ENCODE results near the gene RRP15. TPM values are rescaled to one million over a fixed set of nuclear protein-coding genes. Genes with fewer than 3 reads are reported as not detected.

The RRP15 gene
- total RNA-seq, 1 donor from 2014 or later = 18.7 TPM

DNA sequence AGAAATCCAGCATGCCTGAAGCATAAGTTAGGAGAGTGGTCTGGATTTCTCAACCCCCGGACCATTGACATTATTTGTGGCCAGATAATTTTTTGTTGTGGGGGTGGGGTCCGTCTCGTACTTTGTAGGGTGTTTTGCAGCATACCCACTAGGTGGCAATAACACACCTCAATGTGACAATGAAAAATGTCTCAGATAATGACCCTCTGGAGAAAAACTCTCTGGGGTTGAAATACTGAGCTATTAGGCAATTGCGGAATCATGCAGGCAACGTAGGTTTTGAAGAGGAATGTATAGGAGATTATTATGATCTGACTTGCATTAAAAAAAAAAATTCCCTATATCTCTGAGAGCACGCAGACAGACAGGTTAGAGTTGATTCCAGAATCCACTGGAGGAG lies 25.3 kb upstream of the RRP15 start:
- no peak overlapping the region for H3K4me3 ChIP-seq
- H3K36me3 ChIP-seq = no peaks in the 10 kb centered on the region
- no peaks in the 10 kb centered on the region for H3K4me1 ChIP-seq
- no peaks in the 10 kb centered on the region for H3K9me3 ChIP-seq
- ATAC-seq = peak; percentile 23 to 42
- intact Hi-C loops (cut with DNase I) = no loop called here
- TF ChIP-seq, protein P1, sequence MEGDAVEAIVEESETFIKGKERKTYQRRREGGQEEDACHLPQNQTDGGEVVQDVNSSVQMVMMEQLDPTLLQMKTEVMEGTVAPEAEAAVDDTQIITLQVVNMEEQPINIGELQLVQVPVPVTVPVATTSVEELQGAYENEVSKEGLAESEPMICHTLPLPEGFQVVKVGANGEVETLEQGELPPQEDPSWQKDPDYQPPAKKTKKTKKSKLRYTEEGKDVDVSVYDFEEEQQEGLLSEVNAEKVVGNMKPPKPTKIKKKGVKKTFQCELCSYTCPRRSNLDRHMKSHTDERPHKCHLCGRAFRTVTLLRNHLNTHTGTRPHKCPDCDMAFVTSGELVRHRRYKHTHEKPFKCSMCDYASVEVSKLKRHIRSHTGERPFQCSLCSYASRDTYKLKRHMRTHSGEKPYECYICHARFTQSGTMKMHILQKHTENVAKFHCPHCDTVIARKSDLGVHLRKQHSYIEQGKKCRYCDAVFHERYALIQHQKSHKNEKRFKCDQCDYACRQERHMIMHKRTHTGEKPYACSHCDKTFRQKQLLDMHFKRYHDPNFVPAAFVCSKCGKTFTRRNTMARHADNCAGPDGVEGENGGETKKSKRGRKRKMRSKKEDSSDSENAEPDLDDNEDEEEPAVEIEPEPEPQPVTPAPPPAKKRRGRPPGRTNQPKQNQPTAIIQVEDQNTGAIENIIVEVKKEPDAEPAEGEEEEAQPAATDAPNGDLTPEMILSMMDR (IDR thresholded peaks at IDR 0.05) = peak; percentile 27
- no peak for DNase-seq
- H3K27me3 ChIP-seq (ENCODE audit: low read depth) = no peaks in the 10 kb centered on the region
- H3K27ac ChIP-seq = no peak overlapping the region

DNA sequence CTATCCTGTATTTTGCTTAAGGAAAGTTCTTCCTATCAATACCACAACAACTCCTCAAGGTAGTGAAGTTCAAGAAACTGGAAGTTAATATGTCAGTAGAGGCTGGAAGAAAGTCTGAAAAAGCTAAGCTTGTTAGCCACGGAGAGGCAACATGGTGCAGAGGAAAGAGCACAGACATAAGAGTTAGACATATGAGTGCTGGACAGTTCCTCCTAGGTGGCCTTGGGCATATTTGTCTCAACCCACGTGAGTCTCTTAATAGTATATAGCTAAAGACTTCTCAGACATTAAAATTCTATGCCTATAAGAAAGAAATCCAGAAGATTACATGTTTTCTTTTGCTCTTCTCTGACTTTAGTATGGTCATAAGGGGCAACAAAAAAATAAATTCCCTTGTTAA lies 22.8 kb upstream of the RRP15 start:
- intact Hi-C loops (cut with DNase I) = no loop called here

DNA sequence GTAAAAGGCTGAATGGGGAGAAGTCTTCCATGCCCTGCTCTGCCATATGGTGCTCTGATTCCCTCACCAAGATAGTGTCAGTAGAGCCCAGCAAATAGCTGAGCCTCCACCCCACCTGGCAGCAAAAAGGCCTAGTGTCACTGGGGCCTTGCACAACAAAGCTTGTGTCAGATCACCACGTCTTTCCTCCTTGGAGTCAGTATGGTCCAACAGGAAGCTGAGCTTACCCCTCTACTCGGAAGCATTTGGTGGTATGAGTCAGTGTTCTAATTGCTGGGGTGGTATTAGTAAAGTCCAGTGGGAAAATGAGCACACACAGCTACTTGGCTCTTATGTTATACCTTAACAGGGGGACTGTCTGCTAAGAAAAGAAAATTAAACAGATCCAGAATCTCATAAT lies 18.7 kb upstream of the RRP15 start:
- no peaks in the 10 kb centered on the region for H3K4me1 ChIP-seq
- H3K4me3 ChIP-seq = no peak overlapping the region
- no peaks in the 10 kb centered on the region for H3K27me3 ChIP-seq (ENCODE audit: low read depth)
- H3K27ac ChIP-seq = no peak overlapping the region
- TF ChIP-seq, protein P1 (IDR thresholded peaks at IDR 0.05) = no peak
- no peaks in the 10 kb centered on the region for H3K36me3 ChIP-seq
- ATAC-seq (no peak), DNase-seq (no peak)
- intact Hi-C loops (cut with DNase I) = no loop called here
- H3K9me3 ChIP-seq = no peaks in the 10 kb centered on the region

More for the DNA sequence above, 22.8 kb upstream of the RRP15 start:
- no peaks in the 10 kb centered on the region for H3K36me3 ChIP-seq
- no peak overlapping the region for H3K4me3 ChIP-seq
- no peaks in the 10 kb centered on the region for H3K27me3 ChIP-seq (ENCODE audit: low read depth)
- TF ChIP-seq, protein P1 (IDR thresholded peaks at IDR 0.05) = no peak
- H3K4me1 ChIP-seq = no peaks in the 10 kb centered on the region
- DNase-seq (no peak), ATAC-seq (no peak)
- no peaks in the 10 kb centered on the region for H3K9me3 ChIP-seq
- H3K27ac ChIP-seq = no peak overlapping the region

DNA sequence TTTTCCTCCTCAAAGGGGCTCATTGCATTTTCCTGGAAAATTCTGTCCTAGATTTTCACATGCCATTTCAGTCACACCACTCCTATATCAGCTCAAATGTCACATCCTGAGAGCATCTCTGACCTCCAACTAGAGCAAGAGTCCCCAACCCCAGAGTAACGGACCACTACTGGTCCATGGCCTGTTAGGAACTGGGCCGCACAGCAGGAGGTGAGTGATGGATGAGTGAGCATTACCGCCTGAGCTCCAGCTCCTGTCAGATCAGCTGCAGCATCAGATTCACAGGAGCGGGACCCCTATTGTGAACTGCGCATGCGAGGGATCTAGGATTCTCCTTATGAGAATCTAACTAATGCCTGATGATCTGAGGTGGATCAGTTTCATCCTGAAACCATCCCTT lies 12.7 kb upstream of the RRP15 start:
- no peak overlapping the region for H3K4me3 ChIP-seq
- ATAC-seq (no peak), DNase-seq (no peak)
- intact Hi-C loops (cut with DNase I) = no loop called here
- H3K4me1 ChIP-seq = no peaks in the 10 kb centered on the region
- H3K27me3 ChIP-seq (ENCODE audit: low read depth) = no peaks in the 10 kb centered on the region
- H3K36me3 ChIP-seq = no peaks in the 10 kb centered on the region
- H3K9me3 ChIP-seq = no peaks in the 10 kb centered on the region
- no peak overlapping the region for H3K27ac ChIP-seq
- TF ChIP-seq, protein P1 (IDR thresholded peaks at IDR 0.05) = no peak

DNA sequence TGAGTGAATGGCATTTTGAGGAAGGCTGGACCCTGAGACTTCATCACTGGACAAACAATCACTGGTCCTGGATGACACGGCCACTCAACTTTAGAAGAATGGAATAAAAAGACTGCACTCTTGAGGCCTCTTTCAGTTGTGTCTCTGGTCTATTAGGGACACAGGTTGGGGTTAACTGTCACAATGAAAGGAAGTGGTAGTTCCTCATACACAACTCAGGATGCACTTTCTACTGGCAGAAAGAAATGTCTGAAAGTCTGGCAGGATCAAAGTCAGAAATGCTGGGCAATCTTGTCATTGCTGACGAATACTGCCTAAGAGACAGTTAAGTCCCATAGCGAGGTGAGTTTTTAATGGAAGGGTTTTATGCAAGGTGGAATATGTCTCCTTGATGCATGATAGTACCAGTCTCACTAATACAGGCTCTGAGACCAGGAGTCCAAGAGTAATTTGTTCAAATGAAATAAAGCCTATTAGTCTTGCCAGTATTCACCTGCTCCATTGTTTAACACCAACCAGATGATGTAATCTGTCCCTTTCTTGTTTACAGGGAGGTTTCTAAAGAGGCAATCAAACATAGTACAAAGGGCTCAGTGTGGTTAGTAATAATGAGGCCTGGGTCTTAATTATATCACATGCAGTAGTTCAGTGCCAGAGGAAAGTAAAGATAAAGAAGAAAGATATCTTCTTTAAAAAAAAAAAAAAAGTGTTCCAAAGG lies 11.2 kb upstream of the RRP15 start:
- Histone ChIP-seq H3K9me3 (no peaks in the 10 kb centered on the region), H3K36me3 (no peaks in the 10 kb centered on the region), H3K27me3 (ENCODE audit: low read depth) (no peaks in the 10 kb centered on the region), H3K4me3 (no peak overlapping the region), H3K4me1 (no peaks in the 10 kb centered on the region), H3K27ac (no peak overlapping the region)
- ATAC-seq (no peak), DNase-seq (no peak)
- TF ChIP-seq, protein P1 (IDR thresholded peaks at IDR 0.05) = no peak
- intact Hi-C loops (cut with DNase I) = no loop called here
